ENCODE measurements around the gene SPAAR. TPM values are rescaled to one million over a fixed set of nuclear protein-coding genes. Genes with fewer than 3 reads are reported as not detected.

Gene SPAAR
- total and polyA plus RNA-seq, 4 donors = 0.65 to 2.4 (median 1.1) TPM

DNA sequence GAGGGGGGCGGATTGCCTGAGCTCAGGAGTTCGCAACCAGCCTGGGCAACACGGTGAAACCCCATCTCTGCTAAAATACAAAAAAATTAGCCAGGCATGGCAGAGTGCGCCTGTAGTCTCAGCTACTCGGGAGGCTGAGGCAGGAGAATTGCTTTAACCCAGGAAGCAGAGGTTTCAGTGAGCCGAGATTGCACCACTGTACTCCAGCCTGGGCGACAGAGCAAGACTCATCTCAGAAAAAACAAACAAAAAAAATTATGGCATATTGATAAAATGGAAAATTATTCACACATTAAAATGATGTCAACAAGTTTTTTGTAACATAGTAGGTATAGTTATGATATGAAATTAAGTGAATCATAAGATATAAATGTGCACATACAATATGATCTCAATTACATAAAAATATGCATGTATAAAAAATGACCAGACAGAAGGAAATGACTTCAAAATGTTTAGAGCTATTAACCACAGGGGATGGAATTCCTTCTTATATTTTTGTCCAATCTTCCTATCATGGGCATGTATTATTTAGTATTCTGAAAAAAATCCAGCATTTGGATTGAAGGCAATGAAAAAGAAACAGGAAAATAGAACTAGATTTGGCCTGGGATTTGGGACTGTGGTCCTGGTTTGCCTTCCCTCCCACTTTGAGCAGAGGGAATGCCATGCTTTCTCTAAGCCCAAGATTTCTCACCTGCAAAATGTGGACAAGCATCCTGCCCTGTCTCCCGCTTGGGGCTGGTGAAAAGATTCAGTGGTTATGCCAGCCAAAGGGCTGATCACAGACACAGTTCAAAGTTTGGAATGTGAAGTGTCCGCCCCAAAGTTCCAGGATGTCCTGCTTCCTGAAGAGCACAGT lies 19.5 kb downstream of the SPAAR start:
- 72% methylated on average over 9 of the region's 9 CpGs for WGBS

DNA sequence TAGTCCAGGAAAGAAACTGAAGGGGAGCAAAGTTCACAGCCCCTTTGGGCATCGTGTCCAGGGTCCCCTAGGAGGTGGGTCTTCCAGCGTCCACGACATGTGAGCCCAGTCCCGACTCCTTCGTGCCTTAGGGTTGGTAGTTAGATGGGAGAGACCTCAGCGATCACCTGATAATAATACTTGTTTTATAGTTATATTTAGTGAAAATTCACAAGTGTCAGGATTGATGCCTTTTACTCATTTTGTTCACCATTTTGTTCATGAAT lies 20.1 kb downstream of the SPAAR start:
- TF ChIP-seq FOXA1 (IDR thresholded peaks at IDR 0.05) = no peak
- no peak for TF ChIP-seq JUND (IDR thresholded peaks at IDR 0.05)
- Histone ChIP-seq H3K27me3 (ENCODE audit: control insufficient read depth in 4 of 4, insufficient read depth in 4 of 4, low read length in 3 of 4) (no peaks in the 10 kb centered on the region), H3K4me3 (ENCODE audit: low read depth in 1 of 3, low read length in 3 of 3) (no peak overlapping the region), H3K9ac (ENCODE audit: low read depth in 1 of 2, low read length in 2 of 2) (no peak overlapping the region), H3K9me3 (ENCODE audit: control insufficient read depth in 4 of 4, low read length in 3 of 4) (no peaks in the 10 kb centered on the region), H3K4me1 (ENCODE audit: control insufficient read depth in 4 of 4, insufficient read depth in 4 of 4, low read length in 3 of 4) (peaks cover 1 to 10% (median 5%) of the 10 kb centered on the region in 4 donors), H3K36me3 (ENCODE audit: control insufficient read depth in 4 of 4, insufficient read depth in 3 of 4, low read depth in 1 of 4, low read length in 3 of 4) (no peaks in the 10 kb centered on the region), H3K27ac (ENCODE audit: low read depth in 1 of 2, low read length in 2 of 2) (no peak overlapping the region)
- DNase-seq (ENCODE audit: low spot score) = no peak
- WGBS = 75% methylated on average over 6 of the region's 6 CpGs

More for the DNA sequence above, 19.5 kb downstream of the SPAAR start:
- Histone ChIP-seq H3K27ac (ENCODE audit: low read depth in 1 of 2, low read length in 2 of 2) (no peak overlapping the region), H3K9ac (ENCODE audit: low read depth in 1 of 2, low read length in 2 of 2) (peak overlapping the region in 1 of 2 donors; percentile 41), H3K27me3 (ENCODE audit: control insufficient read depth in 4 of 4, insufficient read depth in 4 of 4, low read length in 3 of 4) (no peaks in the 10 kb centered on the region), H3K36me3 (ENCODE audit: control insufficient read depth in 4 of 4, insufficient read depth in 3 of 4, low read depth in 1 of 4, low read length in 3 of 4) (no peaks in the 10 kb centered on the region), H3K9me3 (ENCODE audit: control insufficient read depth in 4 of 4, low read length in 3 of 4) (no peaks in the 10 kb centered on the region), H3K4me1 (ENCODE audit: control insufficient read depth in 4 of 4, insufficient read depth in 4 of 4, low read length in 3 of 4) (peaks cover 1 to 13% (median 9%) of the 10 kb centered on the region in 4 donors), H3K4me3 (ENCODE audit: low read depth in 1 of 3, low read length in 3 of 3) (no peak overlapping the region)
- no peak for DNase-seq (ENCODE audit: low spot score)
- no peak for TF ChIP-seq EGR1 (IDR thresholded peaks at IDR 0.05; ENCODE audit: low read depth in 2 of 2)
- peak in 1 of 2 donors; percentile 15 for TF ChIP-seq RAD21 (IDR thresholded peaks at IDR 0.05)
- peak; percentile 36 for TF ChIP-seq SP1 (IDR thresholded peaks at IDR 0.05)
- no peak for TF ChIP-seq FOXA2 (IDR thresholded peaks at IDR 0.05)
- peak in 1 of 2 donors; percentile 11 for TF ChIP-seq RXRA (IDR thresholded peaks at IDR 0.05)
- TF ChIP-seq HNF4A (conservative IDR thresholded peaks at IDR 0.05) = peak; percentile 29 to 60
- TF ChIP-seq NR2F2 (IDR thresholded peaks at IDR 0.05) = peak; percentile 59

DNA sequence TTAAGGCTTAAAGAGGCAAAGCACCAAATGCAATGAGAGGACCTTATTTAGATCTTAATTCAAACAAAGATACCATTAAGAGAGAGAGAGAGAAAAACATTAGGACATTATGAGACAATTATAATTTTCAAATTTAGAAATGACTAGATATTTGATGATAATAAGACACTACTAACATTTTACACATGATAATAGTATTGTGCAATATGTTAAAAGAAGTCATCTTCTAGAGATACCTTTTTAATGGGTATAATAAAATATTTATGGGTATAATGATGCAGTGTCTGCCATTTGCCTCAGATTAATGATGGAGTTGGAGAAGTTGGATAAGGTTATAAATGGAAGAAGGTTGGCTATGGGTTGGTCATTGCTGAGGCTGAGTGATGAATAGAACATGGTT lies 21.2 kb downstream of the SPAAR start:
- no peaks in the 10 kb centered on the region for H3K9me3 ChIP-seq (ENCODE audit: control insufficient read depth in 4 of 4, low read length in 3 of 4)
- H3K36me3 ChIP-seq (ENCODE audit: control insufficient read depth in 4 of 4, insufficient read depth in 3 of 4, low read depth in 1 of 4, low read length in 3 of 4) = no peaks in the 10 kb centered on the region
- H3K4me1 ChIP-seq (ENCODE audit: control insufficient read depth in 4 of 4, insufficient read depth in 4 of 4, low read length in 3 of 4) = peaks cover 0 to 4% (median 0%) of the 10 kb centered on the region in 4 donors
- no peak overlapping the region for H3K4me3 ChIP-seq (ENCODE audit: low read depth in 1 of 3, low read length in 3 of 3)
- H3K27ac ChIP-seq (ENCODE audit: low read depth in 1 of 2, low read length in 2 of 2) = no peak overlapping the region
- no peak overlapping the region for H3K9ac ChIP-seq (ENCODE audit: low read depth in 1 of 2, low read length in 2 of 2)
- no peaks in the 10 kb centered on the region for H3K27me3 ChIP-seq (ENCODE audit: control insufficient read depth in 4 of 4, insufficient read depth in 4 of 4, low read length in 3 of 4)
- no peak for DNase-seq (ENCODE audit: low spot score)
- TF ChIP-seq RAD21 (IDR thresholded peaks at IDR 0.05) (no peak), HNF4G (IDR thresholded peaks at IDR 0.05) (no peak), FOXA1 (IDR thresholded peaks at IDR 0.05) (no peak), GABPA (IDR thresholded peaks at IDR 0.05 in 1 of 2, conservative IDR thresholded peaks at IDR 0.05 in 1 of 2) (no peak), NR2F2 (IDR thresholded peaks at IDR 0.05) (no peak), EGR1 (IDR thresholded peaks at IDR 0.05; ENCODE audit: low read depth in 2 of 2) (no peak), JUND (IDR thresholded peaks at IDR 0.05) (no peak), SP1 (IDR thresholded peaks at IDR 0.05) (no peak), FOXA2 (IDR thresholded peaks at IDR 0.05) (no peak), HNF4A (conservative IDR thresholded peaks at IDR 0.05) (no peak), TAF1 (conservative IDR thresholded peaks at IDR 0.05) (no peak), RXRA (IDR thresholded peaks at IDR 0.05) (no peak), YY1 (IDR thresholded peaks at IDR 0.05) (no peak)
- TF ChIP-seq, protein P1, sequence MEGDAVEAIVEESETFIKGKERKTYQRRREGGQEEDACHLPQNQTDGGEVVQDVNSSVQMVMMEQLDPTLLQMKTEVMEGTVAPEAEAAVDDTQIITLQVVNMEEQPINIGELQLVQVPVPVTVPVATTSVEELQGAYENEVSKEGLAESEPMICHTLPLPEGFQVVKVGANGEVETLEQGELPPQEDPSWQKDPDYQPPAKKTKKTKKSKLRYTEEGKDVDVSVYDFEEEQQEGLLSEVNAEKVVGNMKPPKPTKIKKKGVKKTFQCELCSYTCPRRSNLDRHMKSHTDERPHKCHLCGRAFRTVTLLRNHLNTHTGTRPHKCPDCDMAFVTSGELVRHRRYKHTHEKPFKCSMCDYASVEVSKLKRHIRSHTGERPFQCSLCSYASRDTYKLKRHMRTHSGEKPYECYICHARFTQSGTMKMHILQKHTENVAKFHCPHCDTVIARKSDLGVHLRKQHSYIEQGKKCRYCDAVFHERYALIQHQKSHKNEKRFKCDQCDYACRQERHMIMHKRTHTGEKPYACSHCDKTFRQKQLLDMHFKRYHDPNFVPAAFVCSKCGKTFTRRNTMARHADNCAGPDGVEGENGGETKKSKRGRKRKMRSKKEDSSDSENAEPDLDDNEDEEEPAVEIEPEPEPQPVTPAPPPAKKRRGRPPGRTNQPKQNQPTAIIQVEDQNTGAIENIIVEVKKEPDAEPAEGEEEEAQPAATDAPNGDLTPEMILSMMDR (IDR thresholded peaks at IDR 0.05; ENCODE audit: low read depth, low read length, missing input control) = no peak
- TF ChIP-seq, protein P2, sequence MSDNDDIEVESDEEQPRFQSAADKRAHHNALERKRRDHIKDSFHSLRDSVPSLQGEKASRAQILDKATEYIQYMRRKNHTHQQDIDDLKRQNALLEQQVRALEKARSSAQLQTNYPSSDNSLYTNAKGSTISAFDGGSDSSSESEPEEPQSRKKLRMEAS (IDR thresholded peaks at IDR 0.05) = no peak
- TF ChIP-seq, protein P3, sequence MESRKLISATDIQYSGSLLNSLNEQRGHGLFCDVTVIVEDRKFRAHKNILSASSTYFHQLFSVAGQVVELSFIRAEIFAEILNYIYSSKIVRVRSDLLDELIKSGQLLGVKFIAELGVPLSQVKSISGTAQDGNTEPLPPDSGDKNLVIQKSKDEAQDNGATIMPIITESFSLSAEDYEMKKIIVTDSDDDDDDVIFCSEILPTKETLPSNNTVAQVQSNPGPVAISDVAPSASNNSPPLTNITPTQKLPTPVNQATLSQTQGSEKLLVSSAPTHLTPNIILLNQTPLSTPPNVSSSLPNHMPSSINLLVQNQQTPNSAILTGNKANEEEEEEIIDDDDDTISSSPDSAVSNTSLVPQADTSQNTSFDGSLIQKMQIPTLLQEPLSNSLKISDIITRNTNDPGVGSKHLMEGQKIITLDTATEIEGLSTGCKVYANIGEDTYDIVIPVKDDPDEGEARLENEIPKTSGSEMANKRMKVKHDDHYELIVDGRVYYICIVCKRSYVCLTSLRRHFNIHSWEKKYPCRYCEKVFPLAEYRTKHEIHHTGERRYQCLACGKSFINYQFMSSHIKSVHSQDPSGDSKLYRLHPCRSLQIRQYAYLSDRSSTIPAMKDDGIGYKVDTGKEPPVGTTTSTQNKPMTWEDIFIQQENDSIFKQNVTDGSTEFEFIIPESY (IDR thresholded peaks at IDR 0.05) = no peak
- TF ChIP-seq, protein P4, sequence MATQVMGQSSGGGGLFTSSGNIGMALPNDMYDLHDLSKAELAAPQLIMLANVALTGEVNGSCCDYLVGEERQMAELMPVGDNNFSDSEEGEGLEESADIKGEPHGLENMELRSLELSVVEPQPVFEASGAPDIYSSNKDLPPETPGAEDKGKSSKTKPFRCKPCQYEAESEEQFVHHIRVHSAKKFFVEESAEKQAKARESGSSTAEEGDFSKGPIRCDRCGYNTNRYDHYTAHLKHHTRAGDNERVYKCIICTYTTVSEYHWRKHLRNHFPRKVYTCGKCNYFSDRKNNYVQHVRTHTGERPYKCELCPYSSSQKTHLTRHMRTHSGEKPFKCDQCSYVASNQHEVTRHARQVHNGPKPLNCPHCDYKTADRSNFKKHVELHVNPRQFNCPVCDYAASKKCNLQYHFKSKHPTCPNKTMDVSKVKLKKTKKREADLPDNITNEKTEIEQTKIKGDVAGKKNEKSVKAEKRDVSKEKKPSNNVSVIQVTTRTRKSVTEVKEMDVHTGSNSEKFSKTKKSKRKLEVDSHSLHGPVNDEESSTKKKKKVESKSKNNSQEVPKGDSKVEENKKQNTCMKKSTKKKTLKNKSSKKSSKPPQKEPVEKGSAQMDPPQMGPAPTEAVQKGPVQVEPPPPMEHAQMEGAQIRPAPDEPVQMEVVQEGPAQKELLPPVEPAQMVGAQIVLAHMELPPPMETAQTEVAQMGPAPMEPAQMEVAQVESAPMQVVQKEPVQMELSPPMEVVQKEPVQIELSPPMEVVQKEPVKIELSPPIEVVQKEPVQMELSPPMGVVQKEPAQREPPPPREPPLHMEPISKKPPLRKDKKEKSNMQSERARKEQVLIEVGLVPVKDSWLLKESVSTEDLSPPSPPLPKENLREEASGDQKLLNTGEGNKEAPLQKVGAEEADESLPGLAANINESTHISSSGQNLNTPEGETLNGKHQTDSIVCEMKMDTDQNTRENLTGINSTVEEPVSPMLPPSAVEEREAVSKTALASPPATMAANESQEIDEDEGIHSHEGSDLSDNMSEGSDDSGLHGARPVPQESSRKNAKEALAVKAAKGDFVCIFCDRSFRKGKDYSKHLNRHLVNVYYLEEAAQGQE (IDR thresholded peaks at IDR 0.05) = no peak
- TF ChIP-seq, protein P5, sequence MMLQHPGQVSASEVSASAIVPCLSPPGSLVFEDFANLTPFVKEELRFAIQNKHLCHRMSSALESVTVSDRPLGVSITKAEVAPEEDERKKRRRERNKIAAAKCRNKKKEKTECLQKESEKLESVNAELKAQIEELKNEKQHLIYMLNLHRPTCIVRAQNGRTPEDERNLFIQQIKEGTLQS (IDR thresholded peaks at IDR 0.05) = no peak

Data from liver (tissue), 9 donors.